ENCODE results near the gene SELENON.

Gene SELENON, protein sequence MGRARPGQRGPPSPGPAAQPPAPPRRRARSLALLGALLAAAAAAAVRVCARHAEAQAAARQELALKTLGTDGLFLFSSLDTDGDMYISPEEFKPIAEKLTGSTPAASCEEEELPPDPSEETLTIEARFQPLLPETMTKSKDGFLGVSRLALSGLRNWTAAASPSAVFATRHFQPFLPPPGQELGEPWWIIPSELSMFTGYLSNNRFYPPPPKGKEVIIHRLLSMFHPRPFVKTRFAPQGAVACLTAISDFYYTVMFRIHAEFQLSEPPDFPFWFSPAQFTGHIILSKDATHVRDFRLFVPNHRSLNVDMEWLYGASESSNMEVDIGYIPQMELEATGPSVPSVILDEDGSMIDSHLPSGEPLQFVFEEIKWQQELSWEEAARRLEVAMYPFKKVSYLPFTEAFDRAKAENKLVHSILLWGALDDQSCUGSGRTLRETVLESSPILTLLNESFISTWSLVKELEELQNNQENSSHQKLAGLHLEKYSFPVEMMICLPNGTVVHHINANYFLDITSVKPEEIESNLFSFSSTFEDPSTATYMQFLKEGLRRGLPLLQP

GRCh38 chr1:25799935-25800702 is at the start of gene SELENON:
Gene SELENON (plus strand): TSS chr1:25800193. CDS start chr1:25800231, 38 bp downstream.
- peak; percentile 59 for DNase-seq

DNA sequence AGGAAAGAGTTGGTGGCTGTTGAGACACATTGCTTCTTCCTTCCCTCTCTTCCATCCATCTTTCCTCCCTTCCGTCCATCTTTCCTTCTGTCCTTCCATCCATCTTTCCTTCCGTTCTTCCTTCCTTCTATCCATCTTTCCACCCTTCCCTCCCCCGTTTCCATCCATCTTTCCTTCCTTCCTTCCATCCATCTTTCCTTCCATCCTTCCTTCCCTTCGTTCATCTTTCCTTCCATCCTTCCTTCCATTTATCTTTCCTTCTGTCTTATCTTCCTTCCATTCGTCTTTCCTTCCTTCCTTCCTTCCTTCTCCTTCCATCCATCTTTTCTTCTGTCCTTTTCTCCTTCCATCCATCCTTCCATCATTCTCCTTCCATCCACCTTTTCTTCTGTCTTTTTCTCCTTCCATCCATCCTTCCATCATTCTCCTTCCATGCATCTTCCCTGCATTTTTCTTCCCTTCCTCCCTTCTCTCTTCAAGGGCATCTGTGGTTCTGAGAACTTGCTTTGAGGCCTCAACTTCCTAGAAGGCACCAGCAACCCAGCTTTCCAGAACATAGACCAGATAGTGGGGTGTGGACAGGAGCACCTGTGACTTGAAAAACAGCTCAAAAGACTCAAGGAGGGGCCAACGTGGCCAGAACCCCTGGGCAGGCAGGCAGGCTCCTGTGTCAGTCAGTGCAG is 48.9 kb upstream of the SELENON start:
- DNase-seq: no peak

- DNase-seq: peak; percentile 34
These were observed 45.4 kb upstream of the SELENON start for GRCh38 chr1:25754470-25755181.

- DNase-seq: no peak
These were observed 44.4 kb upstream of the SELENON start for GRCh38 chr1:25755475-25756125.

DNA sequence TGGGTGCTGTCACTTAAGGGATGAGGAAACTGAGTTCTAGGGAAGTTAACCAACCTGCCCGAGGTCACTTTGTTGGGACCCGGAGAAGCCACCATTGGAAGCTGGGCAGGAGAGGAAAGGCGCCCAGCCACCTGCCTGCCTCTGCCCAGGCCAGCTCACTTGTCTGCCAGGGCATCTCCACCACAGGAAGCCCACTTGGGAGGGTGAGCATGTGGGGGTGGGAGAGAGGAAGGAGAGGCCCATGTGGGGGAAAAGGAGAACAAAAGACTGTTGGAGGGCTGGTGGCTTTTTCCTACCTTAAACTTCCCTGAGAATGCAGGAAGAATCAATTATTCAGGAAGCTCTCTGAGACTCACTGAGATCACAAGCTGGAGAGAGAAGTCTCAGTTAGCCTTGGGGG is 43.8 kb upstream of the SELENON start:
- DNase-seq: no peak

DNA sequence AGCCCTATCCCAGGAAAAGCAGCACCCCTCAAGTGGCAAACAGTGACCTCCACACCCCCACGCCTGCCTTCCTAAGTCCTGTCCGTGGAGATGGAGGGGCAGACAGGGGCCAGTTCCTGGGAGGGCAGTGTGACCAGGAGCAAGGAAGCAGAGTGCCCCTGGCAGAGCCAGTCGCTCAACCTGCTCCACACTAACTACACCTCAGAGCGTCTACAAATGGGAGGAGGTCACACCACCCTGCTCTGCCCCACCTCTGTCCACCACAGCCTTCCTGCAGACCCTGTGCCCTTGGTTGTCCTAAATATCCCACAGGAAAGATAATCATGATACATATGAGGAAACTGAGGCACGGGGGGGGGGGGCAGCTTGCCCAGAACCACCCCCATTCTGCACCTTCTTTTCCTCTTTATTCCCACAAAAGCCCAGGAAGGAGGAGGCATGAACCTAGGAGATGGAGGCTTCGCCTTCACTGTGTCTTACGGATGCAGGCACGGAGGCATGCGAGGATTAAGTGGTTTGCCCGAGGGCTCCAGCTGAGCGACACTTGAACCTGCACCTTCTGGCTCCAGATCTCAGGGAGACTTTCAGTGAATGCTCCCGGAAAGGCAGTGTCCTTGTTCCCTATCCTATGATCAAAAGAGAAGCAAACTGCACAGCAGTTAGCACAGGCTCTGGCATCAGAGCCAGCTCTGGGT is 42.7 kb upstream of the SELENON start:
- no peak for DNase-seq

GRCh38 chr1:25757846-25758185 is 42.2 kb upstream of the SELENON start:
- no peak for DNase-seq

DNA sequence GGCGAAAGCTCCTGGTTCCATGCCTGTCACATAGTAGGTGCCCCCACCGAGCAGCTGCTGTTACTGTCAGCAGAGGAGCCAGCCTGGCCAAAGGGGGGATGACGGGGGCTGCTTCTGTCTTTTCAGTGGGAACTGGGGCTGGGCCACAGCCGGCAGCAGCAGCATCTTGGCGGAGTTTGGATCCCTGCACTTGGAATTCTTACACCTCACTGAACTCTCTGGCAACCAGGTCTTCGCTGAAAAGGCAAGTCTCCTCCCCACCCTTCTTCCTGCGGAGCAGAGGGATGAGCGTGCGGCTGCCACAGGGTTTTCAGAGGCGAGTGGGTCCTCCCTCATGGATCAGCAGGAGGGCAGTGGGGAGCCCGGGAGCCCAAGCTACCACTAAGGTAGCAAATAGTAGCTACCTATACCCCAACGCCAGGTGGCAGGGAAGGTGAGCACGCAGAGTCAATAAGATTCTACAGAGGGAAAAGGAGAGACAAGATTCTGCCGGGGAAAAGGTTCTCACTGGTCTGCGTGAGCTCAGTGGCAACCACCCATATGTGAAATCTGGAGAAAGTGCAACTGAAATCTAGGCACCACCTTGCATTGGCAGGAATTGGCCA is 41.4 kb upstream of the SELENON start:
- DNase-seq: no peak

DNA sequence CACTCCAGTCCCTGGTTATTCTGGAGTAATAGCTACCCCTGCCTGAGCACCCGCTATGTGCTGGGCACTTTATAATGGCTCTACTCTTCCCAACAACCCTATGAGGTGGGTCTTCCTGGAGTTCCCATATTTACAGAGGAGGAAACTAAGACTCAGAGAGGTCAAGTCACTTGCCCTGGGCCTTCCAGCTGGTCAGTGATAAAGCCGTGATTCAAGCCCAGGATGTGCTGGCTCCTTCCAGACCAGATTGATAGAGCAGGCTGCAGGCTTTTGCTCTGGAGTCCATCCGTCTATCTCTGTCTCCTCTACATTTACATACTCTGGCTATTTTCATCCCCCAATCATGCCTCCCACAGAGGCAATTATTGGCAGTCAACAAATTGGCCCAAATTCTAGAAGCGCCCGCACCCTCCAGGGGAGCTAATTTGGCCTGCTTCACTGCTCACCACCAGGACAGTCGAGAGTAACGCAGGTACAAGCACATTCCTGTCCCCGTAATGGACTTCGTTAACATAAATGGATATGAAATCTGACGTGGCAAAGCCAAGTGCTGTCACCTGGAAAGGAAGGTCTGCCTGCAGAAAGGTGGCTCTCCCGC is 39.8 kb upstream of the SELENON start:
- no peak for DNase-seq

- no peak for DNase-seq
These were observed 39.1 kb upstream of the SELENON start for GRCh38 chr1:25760871-25761270.

DNA sequence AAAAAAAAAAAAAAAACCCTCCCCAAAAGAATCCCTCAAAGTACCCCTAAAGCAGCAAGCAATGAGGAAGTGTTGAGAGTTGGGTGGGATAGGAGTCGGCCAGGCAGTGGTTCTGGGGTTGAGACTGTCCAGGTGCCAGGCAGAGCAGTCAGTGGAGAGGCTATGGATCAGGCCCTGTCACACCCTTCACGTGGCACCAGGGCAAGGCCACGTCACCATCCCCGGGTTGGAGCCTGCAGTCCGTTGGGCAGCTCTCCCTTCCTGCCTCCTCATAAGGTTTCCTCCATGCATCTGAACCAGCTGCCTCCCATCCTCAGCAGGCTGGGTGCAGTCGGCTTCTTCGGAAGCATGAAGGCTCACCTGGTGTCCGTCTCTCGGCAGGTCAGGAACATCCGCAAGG is 36.5 kb upstream of the SELENON start:
- no peak for DNase-seq

DNA sequence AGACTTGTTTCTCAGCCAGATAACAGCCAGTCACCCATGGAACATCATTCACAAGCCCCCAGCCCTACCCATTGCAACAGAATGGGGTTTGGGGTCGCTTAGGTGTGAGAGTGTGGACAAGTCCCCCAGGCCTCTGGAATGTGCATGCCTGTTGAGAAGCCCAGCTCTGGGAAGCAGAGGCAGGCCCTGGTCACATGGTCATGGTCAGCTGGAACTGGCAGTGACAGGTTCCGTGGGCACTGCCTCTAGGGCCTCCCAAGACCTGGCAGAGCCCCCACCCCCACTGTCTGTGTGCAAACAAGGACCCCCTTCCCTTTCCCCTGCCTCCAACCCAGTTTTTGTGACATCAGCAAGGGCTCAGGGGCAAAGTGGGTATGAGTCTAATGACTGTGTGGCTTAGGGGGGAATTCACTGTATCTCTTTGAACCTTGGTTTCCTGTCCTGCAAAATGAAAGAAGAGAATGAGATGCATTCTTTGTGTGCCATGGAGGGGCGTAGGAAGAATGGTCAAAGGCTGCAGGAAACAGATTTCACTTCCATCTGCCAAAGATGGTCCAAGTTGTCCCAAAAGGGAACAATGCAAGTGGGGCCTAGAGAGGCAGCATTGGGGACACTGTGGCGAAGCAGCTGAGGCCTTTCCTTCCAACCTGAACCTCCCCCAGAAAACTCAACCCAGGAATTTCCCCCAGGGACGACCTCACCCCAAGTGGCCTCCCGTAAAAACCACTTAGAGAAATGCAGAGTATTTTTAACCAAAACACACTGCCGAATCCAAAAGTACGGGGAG is 34.7 kb upstream of the SELENON start:
- no peak for DNase-seq

DNA sequence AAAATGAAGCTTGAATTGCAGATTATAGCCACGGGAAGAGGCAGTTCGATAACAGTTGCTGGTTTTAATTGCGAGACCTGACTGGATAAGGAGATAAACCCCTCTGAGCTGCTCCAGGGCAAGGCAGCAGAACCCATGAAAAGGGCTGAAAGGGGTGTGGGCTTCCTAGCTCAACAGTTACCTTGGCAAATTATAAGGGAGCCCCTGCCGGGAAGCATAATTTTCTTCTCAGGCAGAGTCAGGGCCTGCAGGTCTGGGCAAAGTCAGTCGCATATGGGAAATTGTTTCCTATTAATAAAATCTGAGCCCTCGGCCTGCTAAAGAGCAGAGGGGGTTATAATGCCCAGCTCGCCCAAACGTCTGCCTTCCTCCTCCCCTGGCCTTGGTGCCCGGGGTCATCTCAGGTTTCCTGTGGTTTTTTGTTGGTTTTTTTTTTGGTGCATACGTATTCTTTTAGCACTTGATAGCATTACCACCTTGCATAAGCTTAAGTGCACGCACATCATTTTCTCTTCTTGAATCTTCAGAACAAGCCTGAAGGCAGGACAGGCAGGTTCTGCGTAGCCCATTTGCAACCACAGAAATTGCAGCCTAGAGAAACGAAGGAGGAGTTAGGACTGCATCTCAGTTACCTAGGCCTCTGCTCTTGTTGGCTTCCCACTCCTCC is 33.9 kb upstream of the SELENON start:
- DNase-seq: no peak

GRCh38 chr1:25766721-25767436 is 33.1 kb upstream of the SELENON start:
- DNase-seq: no peak

GRCh38 chr1:25767437-25767770 is 32.6 kb upstream of the SELENON start:
- no peak for DNase-seq

DNA sequence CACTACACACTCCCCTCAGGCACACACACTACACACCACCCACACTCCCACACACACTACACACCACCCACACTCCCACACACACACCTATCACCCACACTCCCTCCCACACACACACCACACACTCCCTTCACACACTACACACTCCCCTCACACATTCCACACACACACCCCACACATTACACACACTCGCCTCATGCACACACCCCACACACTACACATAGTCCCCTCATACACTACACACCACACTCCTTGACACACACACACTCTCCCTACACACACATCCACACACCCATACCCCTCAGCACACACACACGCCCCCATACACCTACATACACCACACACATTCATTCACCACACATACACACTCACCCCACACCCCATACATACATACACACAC is 31.0 kb upstream of the SELENON start:
- no peak for DNase-seq

GRCh38 chr1:25769625-25770383 is 30.2 kb upstream of the SELENON start:
- no peak for DNase-seq

Measured in stimulated activated CD4-positive, alpha-beta T cell treated with anti-CD3 and anti-CD28 coated beads, Interleukin-15, amount 100 ng/mL, for 24 hours (primary cell).